ENCODE results near the gene SPAG7.

SPAG7 gene

DNA sequence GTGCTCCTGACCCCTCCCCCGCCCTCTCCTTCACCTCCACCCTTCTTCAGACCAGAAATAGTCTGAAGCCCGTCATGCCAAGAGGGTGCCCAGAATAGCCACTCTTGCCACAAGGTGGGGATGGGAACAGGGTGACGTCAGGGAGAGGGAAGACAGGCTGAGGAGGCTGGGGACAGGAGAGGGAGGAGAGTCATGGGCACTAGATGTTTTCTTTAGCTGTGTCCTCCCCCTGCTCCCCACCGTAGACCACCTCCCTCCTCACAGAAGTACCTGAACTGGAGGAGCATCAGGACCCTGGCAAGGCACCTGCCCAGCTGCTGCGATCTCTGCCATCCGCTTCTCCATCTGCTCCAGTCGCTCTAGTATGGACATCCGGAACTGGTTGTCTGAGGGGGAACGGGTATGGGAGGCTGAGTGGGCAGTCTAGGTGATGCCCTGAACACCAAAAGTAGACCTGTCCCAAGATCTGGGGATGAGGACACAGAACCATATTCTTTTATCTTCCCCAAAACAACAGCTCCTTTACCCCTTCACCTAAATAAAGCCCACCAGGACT lies 6.6 kb upstream of the SPAG7 start:
- no peak for DNase-seq

DNA sequence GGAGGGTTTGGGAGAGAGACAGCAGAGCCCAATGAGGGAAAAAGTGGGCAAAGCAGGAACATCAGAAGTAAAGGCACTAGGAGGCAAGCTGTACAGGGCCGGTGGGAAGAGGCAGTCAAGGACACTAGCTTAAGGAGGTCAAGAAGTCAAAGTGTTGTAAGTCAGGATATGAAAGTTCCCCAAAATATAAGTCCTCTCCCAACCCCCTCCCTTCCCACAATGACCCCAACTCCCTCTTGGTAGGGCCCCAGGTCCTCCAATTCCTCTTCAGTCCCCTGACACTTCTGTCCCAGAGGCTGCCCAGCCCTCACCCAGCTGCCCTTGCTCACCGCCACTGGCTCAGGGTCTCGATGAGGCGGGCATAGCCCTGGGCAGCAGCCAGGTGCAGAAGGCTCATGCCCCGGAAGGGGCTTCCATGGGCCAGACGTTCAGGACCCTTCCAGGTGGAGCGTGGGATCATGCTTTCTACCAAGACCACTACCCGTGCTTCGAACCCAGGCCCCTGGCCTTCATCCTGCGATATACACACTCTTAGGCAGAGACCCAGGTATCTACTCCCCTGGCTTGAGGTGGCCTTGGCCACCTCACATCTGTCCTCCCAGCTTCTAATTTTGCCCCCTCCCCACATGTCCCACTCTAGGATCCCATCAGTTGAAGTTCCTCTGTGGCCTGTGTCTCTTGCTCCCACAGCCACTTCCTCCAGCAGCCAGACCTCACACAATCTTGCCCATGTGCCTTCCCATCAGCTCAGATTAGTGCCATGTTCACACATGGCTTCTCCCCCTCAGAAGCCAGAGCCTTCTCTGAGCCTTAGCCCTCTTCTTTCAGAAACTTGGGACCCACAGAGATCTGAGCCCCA lies 5.9 kb upstream of the SPAG7 start:
- DNase-seq: no peak

DNA sequence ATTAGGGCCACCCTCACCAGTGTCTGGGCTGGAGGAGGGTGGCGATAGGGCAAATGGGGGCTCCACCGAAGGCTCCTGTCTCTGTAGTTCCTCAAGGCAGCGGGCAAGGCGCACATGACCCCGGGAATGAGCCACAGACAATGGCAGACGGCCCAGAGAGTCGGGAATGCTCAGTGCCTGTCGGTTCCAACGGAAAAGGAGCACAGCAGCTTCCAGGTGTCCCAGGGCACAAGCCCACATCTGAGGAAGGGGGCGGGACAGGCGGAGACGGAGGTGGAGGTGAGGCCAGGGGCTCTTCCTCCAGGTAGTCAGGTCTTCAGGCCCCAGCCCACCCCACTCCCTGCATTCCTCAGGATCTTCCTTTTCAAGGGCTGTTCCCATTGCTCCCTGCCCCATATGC lies 5.1 kb upstream of the SPAG7 start:
- DNase-seq: no peak

- no peak for DNase-seq
Measured at GRCh38 chr17:4972322-4972721, 4.7 kb upstream of the SPAG7 start.

- no peak for DNase-seq
Measured at GRCh38 chr17:4971826-4972225, 4.2 kb upstream of the SPAG7 start.

DNA sequence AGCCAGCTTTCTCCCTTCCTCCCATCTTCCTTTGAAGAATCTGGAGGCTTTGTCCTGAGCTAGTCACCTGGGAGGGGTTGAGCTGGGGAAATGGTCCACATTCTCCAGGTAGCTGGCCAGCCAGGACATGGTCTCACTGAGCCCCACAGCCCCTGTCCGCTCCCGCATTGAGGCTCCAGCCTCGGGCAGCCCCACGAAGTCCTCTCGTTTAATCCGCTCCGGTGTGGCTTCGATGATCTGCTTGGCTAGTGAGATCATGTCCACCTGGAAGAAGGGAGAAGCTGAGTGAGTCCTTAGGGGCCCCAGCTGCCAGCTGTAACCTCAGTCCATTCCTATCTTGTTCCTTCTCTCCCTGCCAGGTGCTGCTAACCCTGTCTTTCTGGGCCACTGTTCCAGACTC lies 2.7 kb upstream of the SPAG7 start:
- no peak for DNase-seq

- no peak for DNase-seq
Measured at GRCh38 chr17:4969551-4970173, 2.0 kb upstream of the SPAG7 start.

GRCh38 chr17:4969047-4969550 lies 1.5 kb upstream of the SPAG7 start:
- DNase-seq: peak; percentile 90

- DNase-seq: no peak
Measured at GRCh38 chr17:4968486-4969046, 949 bp upstream of the SPAG7 start.

DNA sequence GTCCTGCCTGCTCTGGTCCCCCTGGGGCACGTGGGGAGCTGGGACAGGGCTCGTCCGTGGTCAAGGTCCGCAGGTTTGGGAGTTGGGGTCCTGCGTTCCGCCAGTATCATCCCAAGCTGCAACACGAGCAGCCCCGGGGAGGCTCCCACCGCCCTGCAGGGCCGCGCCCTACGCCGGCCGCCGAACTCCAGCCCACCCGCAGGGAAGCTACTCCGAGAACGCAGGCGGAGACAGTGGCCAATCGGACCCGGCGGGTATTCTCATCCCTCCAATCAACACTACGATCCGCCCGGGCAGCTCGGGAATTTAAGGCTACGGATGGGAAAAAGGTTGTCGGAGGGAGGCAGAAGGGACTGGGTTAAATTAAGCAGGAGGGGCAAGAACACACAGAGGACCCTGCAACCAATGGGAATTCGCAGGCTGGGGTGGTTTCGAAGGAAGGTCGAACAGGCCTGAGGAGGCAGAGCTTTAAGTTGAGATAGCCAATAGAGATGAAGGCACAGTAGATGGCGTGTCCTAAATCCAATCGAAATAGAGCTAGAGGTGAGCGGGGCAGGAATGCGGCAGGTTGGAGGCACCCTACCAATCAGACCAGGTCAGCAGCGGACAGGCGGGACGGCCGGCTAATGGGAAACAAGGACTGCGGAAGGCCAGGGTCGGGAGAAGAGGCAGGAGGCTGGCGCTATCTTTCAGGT lies 626 bp downstream of the SPAG7 start:
- DNase-seq: peak; percentile 100

DNA sequence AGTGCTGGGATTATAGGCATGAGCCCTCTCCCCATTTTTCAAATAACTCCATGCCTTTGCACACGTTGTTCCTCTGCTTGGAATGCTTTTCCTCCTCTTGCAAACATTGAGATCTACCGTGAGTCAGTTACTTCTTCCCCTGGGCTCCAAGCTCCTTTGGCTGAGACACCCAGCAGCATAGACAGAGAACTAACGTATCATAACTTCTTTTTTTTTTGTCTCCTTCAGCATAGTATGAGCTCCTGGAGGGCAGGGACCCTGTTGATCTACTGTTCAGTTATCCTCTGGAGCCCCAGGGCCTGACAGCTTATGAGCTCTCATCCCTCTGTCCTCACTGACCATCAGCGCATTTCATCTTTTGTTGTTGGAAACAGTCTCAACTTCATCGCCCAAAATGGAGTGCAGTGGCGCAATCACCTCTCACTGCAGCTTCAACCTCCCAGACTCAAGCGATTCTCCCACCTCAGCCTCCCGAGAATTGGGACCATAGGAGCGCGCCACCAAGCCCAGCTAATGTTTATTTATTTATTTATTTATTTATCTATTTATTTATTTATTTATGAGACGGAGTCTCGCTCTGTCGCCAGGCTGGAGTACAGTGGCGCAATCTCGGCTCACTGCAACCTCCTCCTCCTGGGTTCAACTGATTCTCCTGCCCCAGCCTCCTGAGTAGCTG lies 2.2 kb downstream of the SPAG7 start:
- no peak for DNase-seq

- no peak for DNase-seq
Measured at GRCh38 chr17:4960279-4960922, 7.2 kb downstream of the SPAG7 start.

DNA sequence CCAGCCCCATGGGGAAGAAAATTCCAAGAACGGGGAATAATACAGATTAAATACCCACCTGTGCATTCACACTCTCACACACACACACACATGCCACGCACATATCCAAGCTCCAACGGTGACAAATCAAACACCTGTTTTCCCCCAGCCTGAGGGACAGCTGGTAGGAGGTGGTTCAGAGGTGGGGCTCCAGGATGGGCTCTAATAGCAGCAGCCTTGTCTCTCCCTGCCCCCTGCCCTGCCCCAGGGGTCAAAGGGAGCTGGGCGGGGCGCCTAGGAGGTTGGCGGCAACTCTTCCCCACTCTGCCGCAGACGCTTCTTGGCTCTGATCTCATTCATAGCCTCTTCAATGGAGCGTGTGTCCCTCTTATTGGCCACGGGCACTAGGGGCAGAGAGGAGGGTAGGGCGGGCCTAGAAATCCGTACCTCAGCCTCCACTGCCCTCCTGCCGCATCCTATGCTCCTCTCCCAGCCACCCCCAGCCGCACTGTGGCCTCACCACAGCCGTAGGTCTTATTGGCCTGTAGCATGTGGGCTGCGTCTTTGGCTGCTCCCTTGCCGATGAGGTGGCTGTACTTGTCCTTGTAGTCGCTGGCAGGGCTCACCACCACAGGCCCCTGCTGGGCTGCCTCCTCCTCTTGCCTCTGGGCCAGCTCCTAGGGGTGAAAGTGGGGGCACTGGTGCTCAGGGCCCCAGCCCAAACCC lies 8.2 kb downstream of the SPAG7 start:
- no peak for DNase-seq

DNA sequence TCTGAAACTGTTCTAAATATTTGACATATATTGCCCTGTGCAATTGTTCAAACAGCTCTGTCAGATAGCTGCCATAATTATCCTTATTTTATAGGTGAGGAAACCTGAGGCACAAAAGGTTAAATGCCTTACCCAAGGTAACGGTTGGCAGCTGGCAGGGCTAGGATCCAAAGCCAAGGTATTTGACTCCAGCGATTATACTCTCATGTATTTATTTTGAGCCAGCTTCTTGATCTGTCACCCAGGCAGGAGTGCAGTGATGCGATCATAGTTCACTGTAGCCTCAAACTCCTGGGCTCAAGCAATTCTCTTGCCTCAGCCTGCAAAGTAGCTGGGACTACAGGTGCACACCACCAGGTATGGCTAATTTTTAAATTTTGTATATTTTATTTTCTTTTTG lies 9.5 kb downstream of the SPAG7 start:
- no peak for DNase-seq

DNA sequence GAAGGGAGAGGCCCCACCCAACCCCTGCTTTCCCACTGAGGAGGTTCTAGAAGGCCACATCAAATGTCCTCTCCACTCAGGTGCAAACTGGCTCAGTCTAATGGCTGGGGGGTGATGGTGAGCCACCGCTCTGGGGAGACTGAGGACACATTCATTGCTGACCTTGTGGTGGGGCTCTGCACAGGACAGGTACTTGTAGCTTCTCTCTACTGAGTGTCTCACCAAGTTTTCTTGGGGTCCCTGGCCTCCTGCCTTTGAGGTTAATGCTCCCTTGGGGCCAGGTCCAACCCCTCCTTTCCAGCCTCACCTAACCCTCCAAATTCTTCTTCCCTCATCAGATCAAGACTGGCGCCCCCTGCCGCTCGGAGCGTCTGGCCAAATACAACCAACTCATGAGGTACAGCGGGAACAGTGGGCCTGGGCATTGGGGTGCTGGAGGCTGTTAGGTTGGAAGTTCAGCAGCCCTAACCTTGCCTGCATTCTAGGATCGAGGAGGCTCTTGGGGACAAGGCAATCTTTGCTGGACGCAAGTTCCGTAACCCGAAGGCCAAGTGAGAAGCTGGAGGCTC lies 11.0 kb downstream of the SPAG7 start:
- DNase-seq: peak; percentile 46

DNA sequence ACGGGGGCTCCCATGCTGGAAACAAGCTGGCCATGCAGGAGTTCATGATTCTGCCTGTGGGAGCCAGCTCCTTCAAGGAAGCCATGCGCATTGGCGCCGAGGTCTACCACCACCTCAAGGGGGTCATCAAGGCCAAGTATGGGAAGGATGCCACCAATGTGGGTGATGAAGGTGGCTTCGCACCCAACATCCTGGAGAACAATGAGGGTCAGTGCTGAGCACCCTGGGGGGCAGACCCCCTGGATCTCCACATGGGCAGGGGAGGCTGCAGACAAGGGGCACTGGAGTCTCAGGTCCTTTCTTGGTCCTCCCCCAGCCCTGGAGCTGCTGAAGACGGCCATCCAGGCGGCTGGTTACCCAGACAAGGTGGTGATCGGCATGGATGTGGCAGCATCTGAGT lies 12.5 kb downstream of the SPAG7 start:
- DNase-seq: no peak

- DNase-seq: no peak
Measured at GRCh38 chr17:4953451-4953961, 14.1 kb downstream of the SPAG7 start.

- no peak for DNase-seq
Measured at GRCh38 chr17:4951486-4951885, 16.1 kb downstream of the SPAG7 start.

DNA sequence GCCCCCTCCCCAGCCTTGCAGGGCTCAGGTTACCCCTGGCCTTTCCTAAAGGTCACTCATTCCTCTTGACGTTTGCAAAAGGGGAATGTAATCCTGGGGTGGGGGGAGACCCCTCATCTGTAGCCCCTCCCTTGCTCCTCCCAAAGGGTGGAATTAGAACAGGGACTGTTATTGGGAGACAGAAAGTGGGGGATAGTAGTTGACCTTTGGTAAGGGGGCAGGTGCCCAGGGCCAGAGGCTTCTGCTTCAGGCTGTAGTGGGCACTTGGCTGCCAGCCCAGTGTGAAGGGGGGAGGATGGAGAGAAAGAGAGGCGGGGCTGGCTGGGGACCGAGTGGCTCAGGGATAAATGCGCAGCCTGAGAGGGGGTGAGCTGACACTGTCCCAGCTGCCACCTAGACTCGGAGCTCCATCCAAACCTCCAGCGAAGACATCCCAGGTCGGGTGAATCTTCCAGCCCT lies 16.8 kb downstream of the SPAG7 start, which contains the start of gene ENO3:
ENO3 (plus strand) TSS at position 374 of the 459 bp plus-strand sequence. CDS start 711 bp downstream, outside the sequence.
- DNase-seq: no peak

DNA sequence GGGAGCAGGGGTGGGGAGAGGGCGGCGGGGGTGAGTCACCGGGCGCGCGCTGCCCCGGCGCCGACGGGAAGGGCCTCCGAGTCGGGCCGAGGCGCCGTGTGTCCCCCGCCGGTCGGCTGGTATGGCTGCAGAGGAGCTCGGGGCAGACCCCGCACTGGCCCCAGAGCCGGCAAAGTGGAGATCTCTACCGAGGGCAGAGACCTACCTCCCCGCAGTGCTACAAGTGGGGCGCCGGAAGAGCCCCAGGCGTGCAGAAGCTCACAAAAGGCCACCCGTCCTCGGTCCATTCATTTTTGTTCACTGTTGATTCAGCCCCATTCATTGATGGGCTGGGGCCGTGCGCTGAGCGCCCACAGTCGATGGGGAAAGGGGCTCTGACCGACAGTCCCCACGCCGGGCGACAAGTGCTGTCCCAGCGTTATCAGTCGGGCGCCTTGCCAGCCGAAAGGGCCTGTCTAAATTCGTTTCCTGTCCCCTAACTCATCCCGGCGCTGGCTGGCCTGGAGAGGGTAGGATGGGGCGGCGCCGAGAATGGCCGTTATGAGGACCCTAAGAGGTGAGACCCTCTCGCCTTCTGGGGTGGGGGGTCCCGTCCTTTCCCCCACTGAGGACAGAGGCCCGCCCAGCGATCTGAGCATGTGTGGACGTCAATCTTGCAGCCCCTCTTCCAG lies 17.4 kb downstream of the SPAG7 start:
- DNase-seq: peak; percentile 78
